ENCODE measurements around the gene NOPCHAP1.
"Not testable (repeated sequence)": the region's sequence is repeated elsewhere in the genome, so short reads cannot be mapped to it uniquely, and the experiment has no call there.

Gene NOPCHAP1

DNA sequence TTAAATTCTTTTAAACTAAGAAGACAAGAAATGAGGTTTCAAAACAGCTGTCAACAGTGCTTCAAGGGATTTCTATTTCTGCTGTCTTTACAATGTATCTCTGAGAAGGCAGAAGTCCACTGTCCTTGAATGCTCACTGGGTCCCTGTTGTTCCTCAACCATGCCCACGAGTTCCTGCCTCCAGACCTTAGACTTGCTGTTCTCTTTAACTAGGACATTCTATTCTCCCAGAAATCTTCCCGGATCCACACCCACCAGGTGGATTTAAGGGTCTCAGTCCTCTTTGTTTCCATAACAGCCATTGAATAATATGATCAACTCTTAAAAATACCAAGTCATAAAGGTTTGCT lies 21.3 kb upstream of the NOPCHAP1 start:
- H3K27ac ChIP-seq (ENCODE audit: low read length): no peak overlapping the region
- H3K4me1 ChIP-seq (ENCODE audit: control insufficient read depth, insufficient read depth, low read length): no peaks in the 10 kb centered on the region
- H3K4me3 ChIP-seq (ENCODE audit: low read length in 2 of 2): no peak overlapping the region
- H3K36me3 ChIP-seq (ENCODE audit: control insufficient read depth in 2 of 2, insufficient read depth in 2 of 2, low read length in 2 of 2): no peaks in the 10 kb centered on the region
- H3K9me3 ChIP-seq (ENCODE audit: control insufficient read depth in 2 of 2, low read length in 2 of 2): no peaks in the 10 kb centered on the region
- no peak overlapping the region for H3K9ac ChIP-seq (ENCODE audit: low read length in 2 of 2)
- H3K27me3 ChIP-seq (ENCODE audit: control insufficient read depth in 1 of 2, insufficient read depth in 2 of 2, low read length in 2 of 2): no peaks in the 10 kb centered on the region

- Histone ChIP-seq H3K9ac (ENCODE audit: low read length in 2 of 2) (no peak overlapping the region), H3K4me1 (ENCODE audit: control insufficient read depth, insufficient read depth, low read length) (no peaks in the 10 kb centered on the region), H3K9me3 (ENCODE audit: control insufficient read depth in 2 of 2, low read length in 2 of 2) (no peaks in the 10 kb centered on the region), H3K36me3 (ENCODE audit: control insufficient read depth in 2 of 2, insufficient read depth in 2 of 2, low read length in 2 of 2) (no peaks in the 10 kb centered on the region), H3K4me3 (ENCODE audit: low read length in 2 of 2) (no peak overlapping the region), H3K27ac (ENCODE audit: low read length) (no peak overlapping the region), H3K27me3 (ENCODE audit: control insufficient read depth in 1 of 2, insufficient read depth in 2 of 2, low read length in 2 of 2) (no peaks in the 10 kb centered on the region)
These were observed 19.4 kb upstream of the NOPCHAP1 start for GRCh38 chr12:104966677-104967076.

GRCh38 chr12:104969343-104969742 lies 16.8 kb upstream of the NOPCHAP1 start:
- H3K36me3 ChIP-seq (ENCODE audit: control insufficient read depth in 2 of 2, insufficient read depth in 2 of 2, low read length in 2 of 2): no peaks in the 10 kb centered on the region
- no peaks in the 10 kb centered on the region for H3K4me1 ChIP-seq (ENCODE audit: control insufficient read depth, insufficient read depth, low read length)
- no peak overlapping the region for H3K4me3 ChIP-seq (ENCODE audit: low read length in 2 of 2)
- no peak overlapping the region for H3K27ac ChIP-seq (ENCODE audit: low read length)
- H3K9me3 ChIP-seq (ENCODE audit: control insufficient read depth in 2 of 2, low read length in 2 of 2): no peaks in the 10 kb centered on the region
- no peaks in the 10 kb centered on the region for H3K27me3 ChIP-seq (ENCODE audit: control insufficient read depth in 1 of 2, insufficient read depth in 2 of 2, low read length in 2 of 2)
- no peak overlapping the region for H3K9ac ChIP-seq (ENCODE audit: low read length in 2 of 2)

- H3K27me3 ChIP-seq (ENCODE audit: control insufficient read depth in 1 of 2, insufficient read depth in 2 of 2, low read length in 2 of 2): no peaks in the 10 kb centered on the region
- H3K4me1 ChIP-seq (ENCODE audit: control insufficient read depth, insufficient read depth, low read length): no peaks in the 10 kb centered on the region
- no peaks in the 10 kb centered on the region for H3K36me3 ChIP-seq (ENCODE audit: control insufficient read depth in 2 of 2, insufficient read depth in 2 of 2, low read length in 2 of 2)
- no peaks in the 10 kb centered on the region for H3K9me3 ChIP-seq (ENCODE audit: control insufficient read depth in 2 of 2, low read length in 2 of 2)
- no peak overlapping the region for H3K27ac ChIP-seq (ENCODE audit: low read length)
- no peak overlapping the region for H3K4me3 ChIP-seq (ENCODE audit: low read length in 2 of 2)
- H3K9ac ChIP-seq (ENCODE audit: low read length in 2 of 2): no peak overlapping the region
These were observed 14.8 kb upstream of the NOPCHAP1 start for GRCh38 chr12:104971306-104971705.

DNA sequence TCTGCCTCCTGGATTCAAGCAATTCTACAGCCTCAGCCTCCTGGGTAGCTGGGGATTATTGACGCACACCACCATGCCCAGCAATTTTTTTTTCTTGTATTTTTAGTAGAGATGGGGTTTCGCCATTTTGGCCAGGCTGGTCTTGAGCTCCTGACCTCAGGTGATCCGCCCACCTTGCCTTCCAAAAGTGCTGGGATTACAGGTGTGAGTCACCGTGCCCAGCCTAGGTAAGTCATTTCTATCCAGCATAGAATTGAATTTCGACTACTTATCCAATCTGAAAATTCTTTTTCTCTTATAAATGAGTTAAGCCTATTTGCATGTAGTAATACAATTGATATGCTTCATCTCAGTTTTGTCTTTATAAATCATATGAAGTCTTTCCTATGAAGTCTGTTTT lies 12.9 kb upstream of the NOPCHAP1 start:
- Histone ChIP-seq H3K27ac (ENCODE audit: low read length) (no peak overlapping the region), H3K27me3 (ENCODE audit: control insufficient read depth in 1 of 2, insufficient read depth in 2 of 2, low read length in 2 of 2) (no peaks in the 10 kb centered on the region), H3K4me3 (ENCODE audit: low read length in 2 of 2) (no peak overlapping the region), H3K4me1 (ENCODE audit: control insufficient read depth, insufficient read depth, low read length) (no peaks in the 10 kb centered on the region), H3K36me3 (ENCODE audit: control insufficient read depth in 2 of 2, insufficient read depth in 2 of 2, low read length in 2 of 2) (no peaks in the 10 kb centered on the region), H3K9me3 (ENCODE audit: control insufficient read depth in 2 of 2, low read length in 2 of 2) (no peaks in the 10 kb centered on the region), H3K9ac (ENCODE audit: low read length in 2 of 2) (no peak overlapping the region)

DNA sequence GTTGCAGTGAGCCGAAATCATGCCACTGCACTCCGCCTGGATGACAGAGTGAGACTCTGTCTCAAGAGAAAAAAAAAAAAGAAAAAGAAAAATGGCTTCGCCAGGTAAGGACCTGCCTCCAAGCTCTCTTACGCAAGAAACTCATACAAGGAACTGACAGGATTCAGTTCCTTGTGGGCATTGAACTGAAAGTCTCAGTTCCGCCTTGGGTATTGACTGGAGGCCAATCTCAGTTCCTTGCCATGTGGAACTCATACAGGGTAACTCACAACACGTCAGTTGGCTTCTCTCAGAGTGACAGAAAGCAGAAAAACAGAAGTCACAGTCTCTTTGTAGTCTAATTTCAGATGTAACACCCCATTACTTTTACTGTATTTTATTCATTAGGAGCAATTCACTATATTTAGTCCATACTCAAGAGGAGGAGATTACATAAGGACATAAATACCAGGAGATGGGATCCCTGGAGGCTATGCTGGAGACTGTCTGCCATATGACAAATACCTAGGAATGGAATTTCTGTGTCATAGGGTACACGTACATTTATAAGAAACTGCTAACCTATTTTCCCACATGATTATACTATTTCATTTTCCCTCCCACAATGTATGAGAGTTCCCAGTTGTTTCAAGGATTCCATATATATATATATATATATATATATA lies 11.4 kb upstream of the NOPCHAP1 start:
- no peak overlapping the region for H3K4me3 ChIP-seq (ENCODE audit: low read length in 2 of 2)
- no peak overlapping the region for H3K27ac ChIP-seq (ENCODE audit: low read length)
- H3K27me3 ChIP-seq (ENCODE audit: control insufficient read depth in 1 of 2, insufficient read depth in 2 of 2, low read length in 2 of 2): no peaks in the 10 kb centered on the region
- no peaks in the 10 kb centered on the region for H3K9me3 ChIP-seq (ENCODE audit: control insufficient read depth in 2 of 2, low read length in 2 of 2)
- no peaks in the 10 kb centered on the region for H3K36me3 ChIP-seq (ENCODE audit: control insufficient read depth in 2 of 2, insufficient read depth in 2 of 2, low read length in 2 of 2)
- H3K4me1 ChIP-seq (ENCODE audit: control insufficient read depth, insufficient read depth, low read length): no peaks in the 10 kb centered on the region
- no peak overlapping the region for H3K9ac ChIP-seq (ENCODE audit: low read length in 2 of 2)

DNA sequence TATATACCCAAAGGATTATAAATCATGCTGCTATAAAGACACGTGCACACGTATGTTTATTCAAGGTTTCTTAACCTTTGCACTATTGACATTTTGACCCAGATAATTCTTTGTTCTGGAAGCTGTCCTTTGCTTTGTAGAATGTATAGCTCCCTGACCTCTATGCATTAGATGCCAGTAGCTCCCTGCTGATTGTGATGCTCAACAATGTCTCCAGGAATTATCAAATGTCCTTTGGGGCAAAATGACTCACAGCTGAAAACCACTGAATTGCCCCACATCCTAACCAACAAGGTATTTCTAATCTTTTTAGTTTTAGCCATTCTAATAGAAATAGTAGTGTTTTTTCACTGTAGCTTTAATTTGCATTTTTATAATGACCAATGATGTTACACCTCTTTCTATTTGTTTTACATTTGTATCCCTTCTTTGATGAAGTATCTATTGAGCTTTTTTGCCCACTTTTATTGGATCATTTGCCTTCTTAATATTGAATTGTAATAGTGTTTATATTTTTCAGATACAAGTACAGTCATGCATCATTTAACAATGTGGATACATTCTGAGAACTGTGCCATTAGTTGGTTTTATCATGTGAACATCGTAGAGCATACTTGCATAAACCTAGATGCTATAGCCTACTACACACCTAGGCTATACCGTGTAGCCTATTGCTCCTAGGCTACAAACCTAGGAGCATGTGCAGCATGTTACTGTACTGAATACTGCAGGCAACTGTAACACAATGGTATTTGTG lies 10.4 kb upstream of the NOPCHAP1 start:
- H3K4me1 ChIP-seq (ENCODE audit: control insufficient read depth, insufficient read depth, low read length): no peaks in the 10 kb centered on the region
- no peaks in the 10 kb centered on the region for H3K9me3 ChIP-seq (ENCODE audit: control insufficient read depth in 2 of 2, low read length in 2 of 2)
- H3K4me3 ChIP-seq (ENCODE audit: low read length in 2 of 2): no peak overlapping the region
- H3K27ac ChIP-seq (ENCODE audit: low read length): no peak overlapping the region
- no peak overlapping the region for H3K9ac ChIP-seq (ENCODE audit: low read length in 2 of 2)
- H3K36me3 ChIP-seq (ENCODE audit: control insufficient read depth in 2 of 2, insufficient read depth in 2 of 2, low read length in 2 of 2): no peaks in the 10 kb centered on the region
- no peaks in the 10 kb centered on the region for H3K27me3 ChIP-seq (ENCODE audit: control insufficient read depth in 1 of 2, insufficient read depth in 2 of 2, low read length in 2 of 2)

DNA sequence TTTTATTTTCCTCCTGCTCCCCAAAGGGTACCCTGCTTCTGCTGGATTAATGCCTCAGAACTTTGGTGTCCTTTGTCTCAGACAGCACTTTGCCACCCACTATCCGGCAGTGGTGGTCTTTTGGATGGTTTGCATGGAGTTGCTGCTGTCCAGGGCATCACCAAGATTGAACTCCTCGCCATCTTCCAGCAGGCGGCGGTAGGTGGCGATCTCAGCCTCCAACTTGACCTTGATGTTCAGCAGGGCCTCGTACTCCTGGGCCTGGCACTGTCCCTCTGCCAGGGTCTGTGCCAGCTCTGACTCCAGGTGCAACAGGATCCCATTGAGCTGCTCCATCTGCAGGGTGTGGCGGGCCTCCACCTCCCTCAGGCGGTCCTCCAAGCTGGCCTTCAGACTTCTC lies 9.4 kb upstream of the NOPCHAP1 start:
- Histone ChIP-seq H3K4me3 (ENCODE audit: low read length in 2 of 2) (no peak overlapping the region), H3K4me1 (ENCODE audit: control insufficient read depth, insufficient read depth, low read length) (no peaks in the 10 kb centered on the region), H3K27me3 (ENCODE audit: control insufficient read depth in 1 of 2, insufficient read depth in 2 of 2, low read length in 2 of 2) (no peaks in the 10 kb centered on the region), H3K27ac (ENCODE audit: low read length) (no peak overlapping the region), H3K9ac (ENCODE audit: low read length in 2 of 2) (no peak overlapping the region), H3K36me3 (ENCODE audit: control insufficient read depth in 2 of 2, insufficient read depth in 2 of 2, low read length in 2 of 2) (no peaks in the 10 kb centered on the region), H3K9me3 (ENCODE audit: control insufficient read depth in 2 of 2, low read length in 2 of 2) (no peaks in the 10 kb centered on the region)

- not testable (repeated sequence) for H3K4me3 ChIP-seq (ENCODE audit: low read length in 2 of 2); H3K36me3 ChIP-seq (ENCODE audit: control insufficient read depth in 2 of 2, insufficient read depth in 2 of 2, low read length in 2 of 2); H3K9me3 ChIP-seq (ENCODE audit: control insufficient read depth in 2 of 2, low read length in 2 of 2); H3K4me1 ChIP-seq (ENCODE audit: control insufficient read depth, insufficient read depth, low read length); H3K27ac ChIP-seq (ENCODE audit: low read length); H3K27me3 ChIP-seq (ENCODE audit: control insufficient read depth in 1 of 2, insufficient read depth in 2 of 2, low read length in 2 of 2); H3K9ac ChIP-seq (ENCODE audit: low read length in 2 of 2)
These were observed 8.4 kb upstream of the NOPCHAP1 start for GRCh38 chr12:104977688-104978087.

DNA sequence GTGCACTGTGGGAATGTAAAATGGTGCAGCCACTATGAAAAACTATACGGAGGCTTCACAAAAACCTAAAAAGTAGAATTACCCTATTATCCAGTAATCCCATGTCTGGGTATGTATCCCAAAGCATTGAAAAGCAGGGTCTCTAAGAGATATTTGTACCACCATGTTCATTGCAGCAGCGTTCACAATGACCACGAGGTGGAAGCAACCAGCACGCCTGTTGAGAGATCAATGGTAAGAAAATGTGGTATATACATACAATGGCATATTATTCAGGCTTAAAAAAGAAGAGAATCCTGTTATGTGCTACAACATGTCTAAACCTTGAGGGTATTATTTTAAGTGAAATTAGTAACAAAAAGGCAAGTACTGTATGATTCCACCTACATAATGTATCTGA lies 910 bp upstream of the NOPCHAP1 start:
- Histone ChIP-seq H3K4me3 (ENCODE audit: low read length in 2 of 2) (no peak overlapping the region), H3K27me3 (ENCODE audit: control insufficient read depth in 1 of 2, insufficient read depth in 2 of 2, low read length in 2 of 2) (no peaks in the 10 kb centered on the region), H3K4me1 (ENCODE audit: control insufficient read depth, insufficient read depth, low read length) (peaks cover 12% of the 10 kb centered on the region), H3K27ac (ENCODE audit: low read length) (no peak overlapping the region), H3K9me3 (ENCODE audit: control insufficient read depth in 2 of 2, low read length in 2 of 2) (no peaks in the 10 kb centered on the region), H3K9ac (ENCODE audit: low read length in 2 of 2) (no peak overlapping the region), H3K36me3 (ENCODE audit: control insufficient read depth in 2 of 2, insufficient read depth in 2 of 2, low read length in 2 of 2) (no peaks in the 10 kb centered on the region)

DNA sequence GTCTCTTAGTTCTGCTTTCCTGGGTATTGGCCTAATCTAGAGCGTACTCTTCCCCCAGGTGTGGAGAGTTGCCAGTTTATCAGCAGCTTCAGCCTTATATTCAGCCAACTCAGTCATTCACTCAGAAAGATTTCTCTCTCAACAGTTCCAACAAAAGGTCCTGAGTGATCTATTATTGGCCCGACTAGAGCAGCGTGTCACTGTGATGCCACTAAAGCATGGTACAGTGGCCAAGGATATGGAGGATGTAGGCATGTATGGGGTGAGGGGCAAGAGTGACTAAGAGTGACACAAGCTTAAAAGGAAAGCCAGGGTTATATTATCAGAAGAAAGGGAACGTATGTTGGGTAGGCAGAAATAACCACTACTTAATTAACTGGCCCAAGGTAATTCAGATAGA lies 4.8 kb downstream of the NOPCHAP1 start:
- Histone ChIP-seq H3K4me3 (ENCODE audit: low read length in 2 of 2) (no peak overlapping the region), H3K27me3 (ENCODE audit: control insufficient read depth in 1 of 2, insufficient read depth in 2 of 2, low read length in 2 of 2) (no peaks in the 10 kb centered on the region), H3K9me3 (ENCODE audit: control insufficient read depth in 2 of 2, low read length in 2 of 2) (no peaks in the 10 kb centered on the region), H3K36me3 (ENCODE audit: control insufficient read depth in 2 of 2, insufficient read depth in 2 of 2, low read length in 2 of 2) (peaks cover 24 to 27% of the 10 kb centered on the region in 2 donors), H3K27ac (ENCODE audit: low read length) (no peak overlapping the region), H3K4me1 (ENCODE audit: control insufficient read depth, insufficient read depth, low read length) (peaks cover 12% of the 10 kb centered on the region), H3K9ac (ENCODE audit: low read length in 2 of 2) (no peak overlapping the region)

Data from stomach smooth muscle (tissue), 2 donors.